ENCODE results near the gene SCMH1. TPM values are rescaled to one million over a fixed set of nuclear protein-coding genes. Genes with fewer than 3 reads are reported as not detected.

Gene SCMH1
- total RNA-seq, 1 donor from 2014 or later: 51.3 TPM

- Mint-ChIP-seq H3K27me3 (ENCODE audit: unreplicated experiment) (peaks cover 4% of the 10 kb centered on the region), H3K9me3 (ENCODE audit: unreplicated experiment) (no peaks in the 10 kb centered on the region), H3K4me1 (ENCODE audit: unreplicated experiment) (no peaks in the 10 kb centered on the region), H3K36me3 (ENCODE audit: low read depth, unreplicated experiment) (peaks cover 42% of the 10 kb centered on the region), H3K27ac (ENCODE audit: unreplicated experiment) (peak overlapping the region; percentile 27), H3K4me3 (ENCODE audit: unreplicated experiment) (peak overlapping the region; percentile 21)
- no peak for DNase-seq (ENCODE audit: low spot score)
- TF ChIP-seq CTCF (IDR thresholded peaks at IDR 0.05; ENCODE audit: unreplicated experiment): no peak
Observed at GRCh38 chr1:40986328-40986783, 255.8 kb downstream of the SCMH1 start.

GRCh38 chr1:40985875-40986274 lies 256.2 kb downstream of the SCMH1 start:
- peaks cover 4% of the 10 kb centered on the region for H3K4me1 Mint-ChIP-seq (ENCODE audit: unreplicated experiment)
- H3K27ac Mint-ChIP-seq (ENCODE audit: unreplicated experiment): peak overlapping the region; percentile 27
- no peaks in the 10 kb centered on the region for H3K9me3 Mint-ChIP-seq (ENCODE audit: unreplicated experiment)
- H3K4me3 Mint-ChIP-seq (ENCODE audit: unreplicated experiment): peak overlapping the region; percentile 21
- no peak for DNase-seq (ENCODE audit: low spot score)
- TF ChIP-seq CTCF (IDR thresholded peaks at IDR 0.05; ENCODE audit: unreplicated experiment): no peak
- peaks cover 5% of the 10 kb centered on the region for H3K27me3 Mint-ChIP-seq (ENCODE audit: unreplicated experiment)
- H3K36me3 Mint-ChIP-seq (ENCODE audit: low read depth, unreplicated experiment): peaks cover 40% of the 10 kb centered on the region

- no peak for DNase-seq (ENCODE audit: low spot score)
- Mint-ChIP-seq H3K36me3 (ENCODE audit: low read depth, unreplicated experiment) (peaks cover 45% of the 10 kb centered on the region), H3K27me3 (ENCODE audit: unreplicated experiment) (peaks cover 11% of the 10 kb centered on the region), H3K9me3 (ENCODE audit: unreplicated experiment) (no peaks in the 10 kb centered on the region), H3K4me3 (ENCODE audit: unreplicated experiment) (no peak overlapping the region), H3K4me1 (ENCODE audit: unreplicated experiment) (peaks cover 10% of the 10 kb centered on the region), H3K27ac (ENCODE audit: unreplicated experiment) (no peak overlapping the region)
- TF ChIP-seq CTCF (IDR thresholded peaks at IDR 0.05; ENCODE audit: unreplicated experiment): no peak
Observed at GRCh38 chr1:40985161-40985560, 256.9 kb downstream of the SCMH1 start.

GRCh38 chr1:40984531-40984930 lies 257.6 kb downstream of the SCMH1 start:
- Mint-ChIP-seq H3K27ac (ENCODE audit: unreplicated experiment) (no peak overlapping the region), H3K4me1 (ENCODE audit: unreplicated experiment) (peaks cover 10% of the 10 kb centered on the region), H3K9me3 (ENCODE audit: unreplicated experiment) (no peaks in the 10 kb centered on the region), H3K4me3 (ENCODE audit: unreplicated experiment) (no peak overlapping the region), H3K27me3 (ENCODE audit: unreplicated experiment) (peaks cover 11% of the 10 kb centered on the region), H3K36me3 (ENCODE audit: low read depth, unreplicated experiment) (peaks cover 41% of the 10 kb centered on the region)
- DNase-seq (ENCODE audit: low spot score): no peak
- TF ChIP-seq CTCF (IDR thresholded peaks at IDR 0.05; ENCODE audit: unreplicated experiment): no peak

- Mint-ChIP-seq H3K4me3 (ENCODE audit: unreplicated experiment) (peak overlapping the region; percentile 34), H3K4me1 (ENCODE audit: unreplicated experiment) (peaks cover 10% of the 10 kb centered on the region), H3K27me3 (ENCODE audit: unreplicated experiment) (peaks cover 11% of the 10 kb centered on the region), H3K27ac (ENCODE audit: unreplicated experiment) (no peak overlapping the region), H3K9me3 (ENCODE audit: unreplicated experiment) (no peaks in the 10 kb centered on the region), H3K36me3 (ENCODE audit: low read depth, unreplicated experiment) (peaks cover 36% of the 10 kb centered on the region)
- DNase-seq (ENCODE audit: low spot score): no peak
- TF ChIP-seq CTCF (IDR thresholded peaks at IDR 0.05; ENCODE audit: unreplicated experiment): no peak
Observed at GRCh38 chr1:40984066-40984465, 258.0 kb downstream of the SCMH1 start.

All from endothelial cell (in vitro differentiated cells).